ENCODE data around the gene CCDC50. TPM values are rescaled to one million over a fixed set of nuclear protein-coding genes. Genes with fewer than 3 reads are reported as not detected.

Gene CCDC50
- polyA plus RNA-seq (ENCODE audit: insufficient read length): 79.5 TPM
- long read RNA-seq, donor 1, transcript CCDC50-202 (11 exons, 1,926 nt): major isoform, 17 of 71 reads
- long read RNA-seq, donor 1, partial matches to known transcripts: 54 of 71 reads
- long read RNA-seq, donor 1, other reads (novel, unspliced or antisense): 0 of 71 reads
- long read RNA-seq, donor 2, transcript CCDC50-202 (11 exons, 1,926 nt): major isoform, 15 of 42 reads
- long read RNA-seq, donor 2, partial matches to known transcripts: 27 of 42 reads
- long read RNA-seq, donor 2, other reads (novel, unspliced or antisense): 0 of 42 reads
- long read RNA-seq, donor 3, transcript CCDC50-202 (11 exons, 1,926 nt): major isoform, 14 of 29 reads
- long read RNA-seq, donor 3, partial matches to known transcripts: 15 of 29 reads
- long read RNA-seq, donor 3, other reads (novel, unspliced or antisense): 0 of 29 reads
- long read RNA-seq, donor 4, partial matches to known transcripts: 7 of 7 reads
- long read RNA-seq, donor 4, other reads (novel, unspliced or antisense): 0 of 7 reads
- long read RNA-seq, donor 5, transcript CCDC50-202 (11 exons, 1,926 nt): major isoform, 21 of 81 reads
- long read RNA-seq, donor 5, partial matches to known transcripts: 60 of 81 reads
- long read RNA-seq, donor 5, other reads (novel, unspliced or antisense): 0 of 81 reads
- long read RNA-seq, donor 6, full-length matches to known transcripts: 18 of 26 reads
- long read RNA-seq, donor 6, partial matches to known transcripts: 8 of 26 reads
- long read RNA-seq, donor 6, other reads (novel, unspliced or antisense): 0 of 26 reads
- long read RNA-seq, donor 7, transcript CCDC50-202 (11 exons, 1,926 nt): major isoform, 26 of 42 reads
- long read RNA-seq, donor 7, partial matches to known transcripts: 16 of 42 reads
- long read RNA-seq, donor 7, other reads (novel, unspliced or antisense): 0 of 42 reads
- long read RNA-seq, donor 8, transcript CCDC50-202 (11 exons, 1,926 nt): major isoform, 9 of 30 reads
- long read RNA-seq, donor 8, partial matches to known transcripts: 21 of 30 reads
- long read RNA-seq, donor 8, other reads (novel, unspliced or antisense): 0 of 30 reads

GRCh38 chr3:191328962-191329653 is at the start of gene CCDC50:
Gene CCDC50 (plus strand): TSS chr3:191329394. CDS start chr3:191329675, 281 bp downstream.
- DNase-seq: peak; percentile 78

- no peak for DNase-seq
Observed at GRCh38 chr3:191280111-191280510, 49.1 kb upstream of the CCDC50 start.

- no peak for DNase-seq
Observed at GRCh38 chr3:191280882-191281281, 48.3 kb upstream of the CCDC50 start.

GRCh38 chr3:191282251-191283185 is 46.7 kb upstream of the CCDC50 start:
- DNase-seq: no peak

GRCh38 chr3:191283400-191283799 is 45.8 kb upstream of the CCDC50 start:
- no peak for DNase-seq

- DNase-seq: no peak
Observed at GRCh38 chr3:191290311-191291025, 38.7 kb upstream of the CCDC50 start.

- DNase-seq: no peak
Observed at GRCh38 chr3:191292243-191293015, 36.8 kb upstream of the CCDC50 start.

GRCh38 chr3:191294291-191294690 is 34.9 kb upstream of the CCDC50 start:
- no peak for DNase-seq

- DNase-seq: no peak
Observed at GRCh38 chr3:191296041-191296541, 33.1 kb upstream of the CCDC50 start.

GRCh38 chr3:191298846-191299245 is 30.3 kb upstream of the CCDC50 start:
- DNase-seq: no peak

- no peak for DNase-seq
Observed at GRCh38 chr3:191300422-191300821, 28.8 kb upstream of the CCDC50 start.

GRCh38 chr3:191301017-191301416 is 28.2 kb upstream of the CCDC50 start:
- no peak for DNase-seq

GRCh38 chr3:191301782-191302411 is 27.3 kb upstream of the CCDC50 start:
- no peak for DNase-seq

GRCh38 chr3:191302451-191302850 is 26.7 kb upstream of the CCDC50 start:
- no peak for DNase-seq

GRCh38 chr3:191303596-191303995 is 25.6 kb upstream of the CCDC50 start:
- DNase-seq: no peak

- DNase-seq: no peak
Observed at GRCh38 chr3:191306428-191306827, 22.8 kb upstream of the CCDC50 start.

GRCh38 chr3:191307341-191307740 is 21.9 kb upstream of the CCDC50 start:
- no peak for DNase-seq

GRCh38 chr3:191313296-191313695 is 15.9 kb upstream of the CCDC50 start:
- DNase-seq: no peak
